GM12891 (cell line): Measurements from ENCODE around the gene TMEM87B.
"Not testable (repeated sequence)": the region's sequence is repeated elsewhere in the genome, so short reads cannot be mapped to it uniquely, and the experiment has no call there.

Source experiments
- DNase-seq: peaks from one replicate; pipeline ENCODE4 v3.0.0; 2011; ENCODE audit warnings: low spot score; ENCODE audit not compliant: insufficient read length
- FAIRE-seq: peaks from 2 replicates; lab custom pipeline; 2011; peaks lifted over from hg19 to GRCh38; lab: Jason Lieb, UNC
- PAX5 ChIP-seq: IDR thresholded peaks from 2 replicates; pipeline ENCODE4 v1.6.1; 2011; ENCODE audit warnings: low read length, moderate library complexity, mild to moderate bottlenecking; ENCODE audit not compliant: insufficient read depth, severe bottlenecking
- POLR2A ChIP-seq: IDR thresholded peaks from 2 replicates; pipeline ENCODE4 v1.6.1; 2011; ENCODE audit warnings: low read depth, low read length, control low read depth
- POLR2AphosphoS5 ChIP-seq: IDR thresholded peaks from 2 replicates; pipeline ENCODE4 v1.6.1; 2011; ENCODE audit warnings: low read depth, low read length, control low read depth
- POU2F2 ChIP-seq: IDR thresholded peaks from 2 replicates; pipeline ENCODE4 v1.6.1; 2011; ENCODE audit warnings: low read depth, mild to moderate bottlenecking, control low read depth, low read length, moderate library complexity
- SPI1 ChIP-seq: IDR thresholded peaks from 2 replicates; pipeline ENCODE4 v1.6.1; 2011; ENCODE audit warnings: low read depth, low read length, control low read depth
- TAF1 ChIP-seq: IDR thresholded peaks from 2 replicates; pipeline ENCODE4 v1.6.1; 2011; ENCODE audit warnings: low read depth, low read length, control low read depth

TMEM87B gene

GRCh38 chr2:112109278-112109677, 54.2 kb downstream of the TMEM87B start:
- FAIRE-seq (no peak), DNase-seq (no peak)
- TF ChIP-seq POU2F2 (no peak), PAX5 (no peak), TAF1 (no peak), SPI1 (no peak), POLR2AphosphoS5 (no peak), POLR2A (no peak)

GRCh38 chr2:112110966-112111365, 55.9 kb downstream of the TMEM87B start:
- FAIRE-seq = no peak
- DNase-seq = no peak
- TF ChIP-seq POU2F2 (no peak), SPI1 (no peak), TAF1 (no peak), PAX5 (no peak), POLR2A (no peak), POLR2AphosphoS5 (no peak)

GRCh38 chr2:112113354-112113753, 58.3 kb downstream of the TMEM87B start:
- not testable (repeated sequence) for FAIRE-seq, DNase-seq

- FAIRE-seq = peak; percentile 48
- DNase-seq = no peak
- TF ChIP-seq POU2F2 (no peak), POLR2AphosphoS5 (no peak)
Measured at GRCh38 chr2:112118148-112118547, 63.1 kb downstream of the TMEM87B start.

GRCh38 chr2:112121682-112122254, 66.7 kb downstream of the TMEM87B start:
- TF ChIP-seq POU2F2 (no peak), PAX5 (no peak), SPI1 (no peak), POLR2A (no peak), TAF1 (no peak), POLR2AphosphoS5 (no peak)
- DNase-seq = no peak

GRCh38 chr2:112129060-112129459, 74.0 kb downstream of the TMEM87B start:
- TF ChIP-seq POU2F2 = no peak
- TF ChIP-seq PAX5 = no peak
- TF ChIP-seq TAF1 = no peak
- no peak for TF ChIP-seq POLR2AphosphoS5
- no peak for TF ChIP-seq SPI1
- TF ChIP-seq POLR2A = no peak
- FAIRE-seq (no peak), DNase-seq (no peak)

More at GRCh38 chr2:112121682-112122254, 66.7 kb downstream of the TMEM87B start:
- FAIRE-seq = no peak

GRCh38 chr2:112133344-112133743, 78.3 kb downstream of the TMEM87B start:
- no peak for FAIRE-seq
- DNase-seq = no peak
- TF ChIP-seq POLR2A (no peak), POLR2AphosphoS5 (no peak), TAF1 (no peak), POU2F2 (no peak), PAX5 (no peak), SPI1 (no peak)

GRCh38 chr2:112134120-112134519, 79.1 kb downstream of the TMEM87B start:
- DNase-seq = no peak
- TF ChIP-seq SPI1 (no peak), POU2F2 (no peak), POLR2A (no peak), TAF1 (no peak), POLR2AphosphoS5 (no peak), PAX5 (no peak)
- FAIRE-seq = no peak

GRCh38 chr2:112136096-112136495, 81.0 kb downstream of the TMEM87B start:
- TF ChIP-seq TAF1 (no peak), SPI1 (no peak), POLR2AphosphoS5 (no peak), PAX5 (no peak), POLR2A (no peak)
- DNase-seq = no peak
- FAIRE-seq = no peak

- no peak for TF ChIP-seq PAX5
- no peak for TF ChIP-seq TAF1
- TF ChIP-seq POLR2A = no peak
- TF ChIP-seq POU2F2 = no peak
- TF ChIP-seq SPI1 = no peak
- no peak for TF ChIP-seq POLR2AphosphoS5
- FAIRE-seq (peak; percentile 13), DNase-seq (no peak)
Measured at GRCh38 chr2:112137516-112138158, 82.6 kb downstream of the TMEM87B start.
